CD4-positive, CD25-positive, alpha-beta regulatory T cell (primary cell): ENCODE results near the gene PIK3CB. TPM values are rescaled to one million over a fixed set of nuclear protein-coding genes. Genes with fewer than 3 reads are reported as not detected.
A peak's percentile ranks its signal among the peaks of the same experiment; 100 is the strongest.
"Not testable (repeated sequence)": the region's sequence is repeated elsewhere in the genome, so short reads cannot be mapped to it uniquely, and the experiment has no call there.

Experiments
- ATAC-seq, 2 donors: fragments of 150-1000 bp; cut with Tn5 transposase; one replicate each; pipeline ENCODE4 v1.10.0; 2021; ENCODE audit warnings: low read depth in 2 of 2, moderate number of reproducible peaks in 2 of 2, moderate library complexity in 1 of 2
- DNase-seq, 3 donors: peaks; one replicate each; pipeline versions ENCODE4 v3.0.0 to v3.0.0-alpha.2; 2012 to 2022; ENCODE audit warnings: mixed read lengths in 1 of 3
- H3K27ac ChIP-seq: one replicate; pipeline ENCODE4 v1.7.0; 2013; ENCODE audit warnings: mild to moderate bottlenecking, low read length; ENCODE audit not compliant: insufficient read depth, poor library complexity, severe bottlenecking
- H3K27me3 ChIP-seq: one replicate; pipeline ENCODE4 v1.7.0; 2013; ENCODE audit warnings: low read length; ENCODE audit not compliant: control insufficient read depth, insufficient read depth
- H3K36me3 ChIP-seq: one replicate; pipeline ENCODE4 v1.7.0; 2013; ENCODE audit warnings: mild to moderate bottlenecking, low read length, moderate library complexity; ENCODE audit not compliant: control insufficient read depth, insufficient read depth
- H3K4me1 ChIP-seq: 2 replicates; pipeline ENCODE4 v1.7.0; 2013; ENCODE audit warnings: mild to moderate bottlenecking, low read length; ENCODE audit not compliant: insufficient read depth, control insufficient read depth, poor library complexity, severe bottlenecking
- H3K4me3 ChIP-seq: one replicate; pipeline ENCODE4 v1.7.0; 2013; ENCODE audit warnings: low read depth, mild to moderate bottlenecking, low read length, moderate library complexity
- H3K9me3 ChIP-seq, 2 experiments: 1 replicate in 1 of 2; 2 replicates in 1 of 2; pipeline ENCODE4 v1.7.0; 2013; ENCODE audit warnings: low read length in 2 of 2, mild to moderate bottlenecking in 1 of 2, moderate library complexity in 1 of 2; ENCODE audit not compliant: control insufficient read depth in 2 of 2
- H3K27ac Mint-ChIP-seq, 3 donors: one replicate each; pipeline ENCODE4 v1.8.0; 2020 to 2022; ENCODE audit warnings: mild to moderate bottlenecking in 3 of 3, mixed read lengths in 3 of 3, moderate library complexity in 2 of 3
- H3K27me3 Mint-ChIP-seq: one replicate; pipeline ENCODE4 v1.8.0; 2022; ENCODE audit warnings: mild to moderate bottlenecking, mixed read lengths
- H3K36me3 Mint-ChIP-seq: one replicate; pipeline ENCODE4 v1.8.0; 2020; ENCODE audit warnings: mixed read lengths
- H3K4me1 Mint-ChIP-seq, 4 donors: one replicate each; pipeline ENCODE4 v1.8.0; 2020 to 2022; ENCODE audit warnings: mixed read lengths in 4 of 4, mild to moderate bottlenecking in 1 of 4
- H3K4me3 Mint-ChIP-seq, 4 donors: one replicate each; pipeline ENCODE4 v1.8.0; 2020 to 2022; ENCODE audit warnings: mild to moderate bottlenecking in 4 of 4, mixed read lengths in 4 of 4, moderate library complexity in 3 of 4
- H3K9me3 Mint-ChIP-seq, 7 donors: one replicate each; pipeline ENCODE4 v1.8.0; 2020 to 2022; ENCODE audit warnings: mixed read lengths in 7 of 7, mild to moderate bottlenecking in 3 of 7, moderate library complexity in 2 of 7
- polyA plus RNA-seq, 4 donors: library from polyadenylated mRNA; unstranded; fragments of 300-500 nt; fragmentation: Illumina TruSeq; gene quantifications; one replicate each; pipeline ENCODE4 v1.2.3, GENCODE V29; 2021
- total RNA-seq: library from RNA; stranded (reverse); gene quantifications from one replicate; pipeline ENCODE4 v1.2.3, GENCODE V29; 2022

The PIK3CB gene
- total and polyA plus RNA-seq, 5 donors from 2014 or later: 10.3 to 29.2 (median 13.3) TPM

GRCh38 chr3:138845771-138846173 lies 11.0 kb upstream of the PIK3CB start:
- Mint-ChIP-seq H3K27ac (no peak overlapping the region), H3K4me3 (no peak overlapping the region), H3K9me3 (peaks cover 0 to 4% (median 0%) of the 10 kb centered on the region in 7 donors), H3K36me3 (no peaks in the 10 kb centered on the region), H3K27me3 (peaks cover 5% of the 10 kb centered on the region), H3K4me1 (no peaks in the 10 kb centered on the region)
- H3K36me3 ChIP-seq: no peaks in the 10 kb centered on the region
- ATAC-seq (no peak), DNase-seq (no peak)
- H3K9me3 ChIP-seq: no peaks in the 10 kb centered on the region
- no peaks in the 10 kb centered on the region for H3K27me3 ChIP-seq
- H3K4me1 ChIP-seq: no peaks in the 10 kb centered on the region
- no peak overlapping the region for H3K27ac ChIP-seq
- no peak overlapping the region for H3K4me3 ChIP-seq

- Mint-ChIP-seq H3K4me1 (no peaks in the 10 kb centered on the region), H3K27ac (no peak overlapping the region), H3K9me3 (peaks cover 0 to 4% (median 0%) of the 10 kb centered on the region in 7 donors), H3K27me3 (peaks cover 5% of the 10 kb centered on the region), H3K36me3 (no peaks in the 10 kb centered on the region), H3K4me3 (no peak overlapping the region)
- ATAC-seq (no peak), DNase-seq (no peak)
- H3K9me3 ChIP-seq: no peaks in the 10 kb centered on the region
- H3K4me1 ChIP-seq: no peaks in the 10 kb centered on the region
- no peaks in the 10 kb centered on the region for H3K36me3 ChIP-seq
- no peak overlapping the region for H3K4me3 ChIP-seq
- H3K27ac ChIP-seq: no peak overlapping the region
- H3K27me3 ChIP-seq: no peaks in the 10 kb centered on the region
Measured at GRCh38 chr3:138845181-138845601, 10.5 kb upstream of the PIK3CB start.

DNA sequence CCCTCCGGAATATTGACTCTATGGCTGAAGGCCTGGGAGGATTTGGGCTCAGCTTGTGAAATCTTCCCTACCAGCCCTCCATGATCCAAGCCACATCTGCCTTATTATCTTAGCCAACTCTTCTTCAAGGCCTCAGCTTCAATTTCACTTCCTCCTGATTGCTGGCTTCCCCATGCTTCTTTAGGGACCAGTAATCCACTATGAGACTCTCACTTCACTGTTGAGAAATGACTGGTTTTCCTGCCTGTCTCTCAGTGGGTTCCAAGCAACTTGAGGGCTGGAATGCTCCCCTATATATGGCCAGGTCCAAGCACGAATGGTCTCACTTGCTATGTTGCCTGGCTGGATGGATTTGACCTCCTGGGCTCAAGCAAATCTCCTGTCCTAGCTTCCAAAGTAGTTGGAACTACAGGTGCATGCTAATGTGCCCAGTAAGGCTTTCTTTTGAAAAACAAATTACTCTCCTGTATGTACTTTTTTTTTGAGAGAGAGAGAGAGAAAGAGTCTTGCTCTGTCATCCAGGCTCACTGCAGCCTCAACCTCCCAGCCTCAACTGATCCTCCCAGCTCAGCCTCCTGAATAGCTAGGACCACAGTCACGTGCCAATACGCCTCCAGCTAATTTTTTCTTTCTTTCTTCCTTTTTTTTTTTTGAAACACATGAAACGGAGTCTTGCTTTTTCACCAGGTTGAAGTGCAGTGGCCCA lies 7.9 kb upstream of the PIK3CB start:
- peaks cover 0 to 3% (median 0%) of the 10 kb centered on the region in 7 donors for H3K9me3 Mint-ChIP-seq
- H3K4me3 Mint-ChIP-seq: no peak overlapping the region
- H3K27me3 ChIP-seq: no peaks in the 10 kb centered on the region
- no peaks in the 10 kb centered on the region for H3K36me3 ChIP-seq
- H3K27ac ChIP-seq: no peak overlapping the region
- peak overlapping the region in 1 of 3 donors; percentile 5 for H3K27ac Mint-ChIP-seq
- ATAC-seq (no peak), DNase-seq (no peak)
- no peaks in the 10 kb centered on the region for H3K4me1 Mint-ChIP-seq
- no peaks in the 10 kb centered on the region for H3K9me3 ChIP-seq
- peaks cover 5% of the 10 kb centered on the region for H3K27me3 Mint-ChIP-seq
- H3K4me3 ChIP-seq: no peak overlapping the region
- H3K4me1 ChIP-seq: no peaks in the 10 kb centered on the region
- no peaks in the 10 kb centered on the region for H3K36me3 Mint-ChIP-seq

DNA sequence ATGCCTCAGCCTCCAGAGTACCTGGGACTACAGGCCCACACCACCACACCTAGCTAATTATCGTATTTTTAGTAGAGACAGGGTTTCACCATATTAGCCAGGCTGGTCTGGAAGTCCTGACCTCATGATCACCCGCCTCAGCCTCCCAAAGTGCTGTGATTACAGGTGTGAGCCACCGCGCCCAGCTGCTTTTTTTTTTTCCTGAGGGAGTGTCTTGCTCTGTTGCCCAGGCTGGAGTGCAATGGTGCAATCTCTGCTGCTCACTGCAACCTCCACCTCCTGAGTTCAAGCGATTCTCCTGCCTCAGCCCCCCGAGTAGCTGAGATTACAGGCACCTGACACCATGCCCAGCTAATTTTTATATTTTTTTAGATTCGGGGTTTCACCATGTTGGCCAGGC lies 3.7 kb upstream of the PIK3CB start:
- not testable (repeated sequence) for H3K36me3 Mint-ChIP-seq, H3K9me3 ChIP-seq, H3K27ac Mint-ChIP-seq, H3K27me3 Mint-ChIP-seq, H3K27me3 ChIP-seq, H3K4me3 Mint-ChIP-seq, H3K27ac ChIP-seq, H3K9me3 Mint-ChIP-seq, ATAC-seq, H3K4me3 ChIP-seq, DNase-seq, H3K36me3 ChIP-seq
- H3K4me1 ChIP-seq: peaks cover 16% of the 10 kb centered on the region
- H3K4me1 Mint-ChIP-seq: peaks cover 9 to 18% (median 11%) of the 10 kb centered on the region in 4 donors

- H3K36me3 Mint-ChIP-seq, H3K27me3 ChIP-seq, H3K9me3 Mint-ChIP-seq, H3K9me3 ChIP-seq, H3K27me3 Mint-ChIP-seq, ATAC-seq, H3K36me3 ChIP-seq, DNase-seq, H3K4me3 ChIP-seq: not testable (repeated sequence)
- Mint-ChIP-seq H3K27ac (peak overlapping the region in 2 of 3 donors; percentile 74 to 99), H3K4me1 (peaks cover 16 to 33% (median 21%) of the 10 kb centered on the region in 4 donors), H3K4me3 (peak overlapping the region in 3 of 4 donors; percentile 35 to 93 (median 55))
- Histone ChIP-seq H3K4me1 (peaks cover 25% of the 10 kb centered on the region), H3K27ac (peak overlapping the region; percentile 75)
Measured at GRCh38 chr3:138835846-138836245, 1.1 kb upstream of the PIK3CB start.

DNA sequence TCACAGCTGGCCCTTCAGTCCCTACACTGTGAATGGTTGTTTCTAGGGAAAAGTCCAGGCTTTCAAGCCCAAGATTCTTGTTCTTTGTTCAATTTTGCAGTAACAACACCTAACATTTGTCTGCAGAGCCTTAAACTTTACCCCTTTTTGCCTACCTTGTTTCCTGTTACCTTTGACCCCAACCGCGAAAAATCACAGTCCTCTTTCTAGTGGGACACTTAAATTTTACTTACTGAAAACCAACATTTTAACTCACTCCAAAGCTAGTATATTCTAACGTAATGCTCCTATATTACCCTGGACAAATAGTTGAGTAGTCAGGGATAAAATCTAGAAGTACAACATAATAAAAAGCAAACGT lies 649 bp upstream of the PIK3CB start:
- peaks cover 16 to 34% (median 21%) of the 10 kb centered on the region in 4 donors for H3K4me1 Mint-ChIP-seq
- H3K27me3 ChIP-seq: no peaks in the 10 kb centered on the region
- peaks cover 5% of the 10 kb centered on the region for H3K27me3 Mint-ChIP-seq
- H3K9me3 Mint-ChIP-seq: peaks cover 0 to under 1% (median 0%) of the 10 kb centered on the region in 7 donors
- H3K4me3 ChIP-seq: peak overlapping the region; percentile 79
- ATAC-seq: no peak
- H3K27ac ChIP-seq: peak overlapping the region; percentile 75
- peaks cover 25% of the 10 kb centered on the region for H3K4me1 ChIP-seq
- H3K36me3 ChIP-seq: no peaks in the 10 kb centered on the region
- H3K36me3 Mint-ChIP-seq: peaks cover 6% of the 10 kb centered on the region
- peak overlapping the region; percentile 89 to 99 (median 94) for H3K4me3 Mint-ChIP-seq
- no peaks in the 10 kb centered on the region for H3K9me3 ChIP-seq
- peak overlapping the region; percentile 96 to 99 (median 99) for H3K27ac Mint-ChIP-seq
- peak in 1 of 3 donors; percentile 46 for DNase-seq

DNA sequence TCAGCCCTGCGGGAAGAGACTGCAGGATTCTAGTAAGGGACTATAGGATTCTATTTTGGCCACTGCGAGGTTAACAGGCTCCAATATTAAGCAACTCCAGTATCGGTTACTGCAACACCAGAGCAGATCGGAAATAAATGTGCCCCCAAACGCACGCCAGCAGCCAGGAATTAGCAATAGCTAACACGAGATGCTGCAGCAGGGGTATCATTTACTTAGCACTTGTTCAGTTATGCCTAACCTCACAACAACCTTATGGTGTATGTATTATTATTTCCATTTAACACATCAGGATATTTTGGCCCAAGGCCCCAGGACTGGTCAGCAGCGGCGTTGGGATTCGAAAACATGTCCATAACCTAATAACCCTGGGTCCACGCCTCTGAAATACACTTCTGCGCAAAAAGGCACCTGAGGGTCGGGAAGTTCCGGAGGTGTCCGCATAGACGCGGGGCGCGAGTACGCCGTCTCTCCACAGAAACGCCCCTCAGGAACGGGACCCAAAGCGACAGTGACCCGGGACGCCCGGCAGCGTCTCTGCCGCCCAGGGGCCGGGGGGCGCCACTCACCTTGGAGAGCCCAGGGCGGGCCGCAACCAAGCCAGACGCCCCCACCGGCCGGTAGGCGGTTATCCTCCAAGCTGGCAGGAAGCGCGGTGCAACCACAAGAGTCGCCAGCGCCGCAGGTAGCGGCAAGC lies 681 bp downstream of the PIK3CB start:
- Mint-ChIP-seq H3K27ac (peak overlapping the region; percentile 88 to 99 (median 90)), H3K4me1 (peaks cover 18 to 39% (median 32%) of the 10 kb centered on the region in 4 donors), H3K36me3 (peaks cover 16% of the 10 kb centered on the region), H3K9me3 (peaks cover 0 to 3% (median 0%) of the 10 kb centered on the region in 7 donors), H3K27me3 (peaks cover 5% of the 10 kb centered on the region), H3K4me3 (peak overlapping the region; percentile 89 to 93 (median 90))
- peaks cover 25% of the 10 kb centered on the region for H3K4me1 ChIP-seq
- DNase-seq (peak in 1 of 3 donors; percentile 72), ATAC-seq (no peak)
- peak overlapping the region; percentile 75 for H3K27ac ChIP-seq
- H3K9me3 ChIP-seq: no peaks in the 10 kb centered on the region
- H3K36me3 ChIP-seq: no peaks in the 10 kb centered on the region
- no peaks in the 10 kb centered on the region for H3K27me3 ChIP-seq
- peak overlapping the region; percentile 95 for H3K4me3 ChIP-seq
